Body of pancreas (tissue), 4 donors: ENCODE data around the gene CREB3. TPM values are rescaled to one million over a fixed set of nuclear protein-coding genes. Genes with fewer than 3 reads are reported as not detected.

Source experiments
- ATAC-seq: fragments of 150-250 bp; one replicate; pipeline ENCODE4 v1.9.1; 2016
- DNase-seq, 4 donors: peaks; one replicate each; pipeline ENCODE4 v3.0.0-alpha.2; 2019
- H3K27ac ChIP-seq, 4 donors: fragments of 200-600 bp; sonication (generic); 1 replicate in 3 of 4; 2 replicates in 1 of 4; pipeline versions ENCODE4 v1.5.1 to v1.6.1; 2016 to 2019; ENCODE audit warnings: mild to moderate bottlenecking in 1 of 4, mixed read lengths in 1 of 4, moderate library complexity in 1 of 4
- H3K27me3 ChIP-seq, 2 donors: fragments of 200-600 bp; sonication (generic); one replicate each; pipeline ENCODE4 v1.6.0; 2016; ENCODE audit warnings: mild to moderate bottlenecking in 1 of 2
- H3K36me3 ChIP-seq, 2 donors: fragments of 200-600 bp; sonication (generic); replicated peaks in 1 of 2; 2 replicates each; pipeline ENCODE4 v1.5.1; 2016; ENCODE audit warnings: low read depth in 2 of 2; ENCODE audit not compliant: insufficient read depth in 1 of 2
- H3K4me1 ChIP-seq: fragments of 200-600 bp; sonication (generic); one replicate; pipeline ENCODE4 v1.6.0; 2016
- H3K4me3 ChIP-seq, 2 donors: fragments of 200-600 bp; sonication (generic); 1 replicate in 1 of 2; 2 replicates in 1 of 2; pipeline ENCODE4 v1.5.1; 2016 to 2019
- H3K9me3 ChIP-seq, 3 donors: fragments of 200-600 bp; sonication (generic); 1 replicate in 2 of 3; 2 replicates in 1 of 3; pipeline ENCODE4 v1.5.1; 2016
- CTCF ChIP-seq, 7 experiments: fragments of 450-650 bp in 4 of 7; fragments of 200-600 bp in 3 of 7; sonication (generic) in 3 of 7; IDR thresholded peaks; one replicate each; pipeline ENCODE4 v1.5.1; 2016 to 2019; ENCODE audit warnings: antibody characterized with exemption in 7 of 7
- POLR2A ChIP-seq, 3 donors: fragments of 450-650 bp; IDR thresholded peaks; one replicate each; pipeline ENCODE4 v1.6.1; 2016; ENCODE audit warnings: antibody characterized with exemption in 3 of 3, mild to moderate bottlenecking in 2 of 3
- WGBS, 2 donors: methylation state at CpG; one replicate each; pipeline ENCODE4 v1.1.5; 2017; 5-methylcytosine and 5-hydroxymethylcytosine counted together
- intact Hi-C: fragments of 100-400 bp; cut with DNase I; formaldehyde crosslinking; loops from one replicate; pipeline ENCODE4 v1.15.1; 2023
- total RNA-seq, 2 donors: library from RNA; depleted of rRNA; stranded (reverse); fragments of >200 nt; gene quantifications; one replicate each; pipeline ENCODE4 v1.1.0, GENCODE V29; 2016

CREB3 gene
- total RNA-seq, 2 donors from 2014 or later, result 31.9 to 32.6 TPM

GRCh38 chr9:35759795-35760194 is 27.3 kb downstream of the CREB3 start:
- Histone ChIP-seq H3K4me3 (no peak overlapping the region), H3K27ac (peak overlapping the region in 1 of 4 donors; percentile 15), H3K9me3 (no peaks in the 10 kb centered on the region), H3K36me3 (no peaks in the 10 kb centered on the region), H3K27me3 (no peaks in the 10 kb centered on the region), H3K4me1 (peaks cover 36% of the 10 kb centered on the region)
- no peak for DNase-seq
- ATAC-seq, result no peak
- TF ChIP-seq POLR2A (IDR thresholded peaks at IDR 0.05) (no peak), CTCF (IDR thresholded peaks at IDR 0.05) (no peak)
- 79 to 82% methylated on average over 4 of the region's 4 CpGs for WGBS, 2 donors
- intact Hi-C loops, result no loop called here

- peaks cover 36% of the 10 kb centered on the region for H3K4me1 ChIP-seq
- ATAC-seq, result no peak
- intact Hi-C loops, result no loop called here
- H3K4me3 ChIP-seq, result no peak overlapping the region
- peak in 3 of 4 donors; percentile 49 to 68 (median 60) for DNase-seq
- no peaks in the 10 kb centered on the region for H3K9me3 ChIP-seq
- H3K27ac ChIP-seq, result peak overlapping the region in 2 of 4 donors; percentile 8 to 15
- H3K36me3 ChIP-seq, result no peaks in the 10 kb centered on the region
- WGBS, 2 donors, result 41 to 59% methylated on average over 2 of the region's 2 CpGs
- TF ChIP-seq CTCF (IDR thresholded peaks at IDR 0.05), result no peak
- peak in 1 of 3 donors; percentile 13 for TF ChIP-seq POLR2A (IDR thresholded peaks at IDR 0.05)
- H3K27me3 ChIP-seq, result no peaks in the 10 kb centered on the region
Measured at GRCh38 chr9:35760651-35761050, 28.2 kb downstream of the CREB3 start.

GRCh38 chr9:35763181-35763580 is 30.7 kb downstream of the CREB3 start:
- ATAC-seq (no peak), DNase-seq (no peak)
- 71 to 89% methylated on average over 2 of the region's 2 CpGs for WGBS, 2 donors
- Histone ChIP-seq H3K27me3 (no peaks in the 10 kb centered on the region), H3K27ac (no peak overlapping the region), H3K36me3 (no peaks in the 10 kb centered on the region), H3K4me3 (no peak overlapping the region), H3K9me3 (no peaks in the 10 kb centered on the region), H3K4me1 (peaks cover 19% of the 10 kb centered on the region)
- TF ChIP-seq CTCF (IDR thresholded peaks at IDR 0.05) (no peak), POLR2A (IDR thresholded peaks at IDR 0.05) (no peak)
- intact Hi-C loops, result no loop called here

- Histone ChIP-seq H3K27me3 (no peaks in the 10 kb centered on the region), H3K27ac (no peak overlapping the region), H3K36me3 (no peaks in the 10 kb centered on the region), H3K9me3 (no peaks in the 10 kb centered on the region), H3K4me1 (peaks cover 15% of the 10 kb centered on the region), H3K4me3 (no peak overlapping the region)
- no peak for ATAC-seq
- intact Hi-C loops, result no loop called here
- DNase-seq, result no peak
- TF ChIP-seq CTCF (IDR thresholded peaks at IDR 0.05) (no peak), POLR2A (IDR thresholded peaks at IDR 0.05) (no peak)
- WGBS, 2 donors, result 88 to 93% methylated on average over 1 of the region's 1 CpG
Measured at GRCh38 chr9:35763803-35764202, 31.3 kb downstream of the CREB3 start.

DNA sequence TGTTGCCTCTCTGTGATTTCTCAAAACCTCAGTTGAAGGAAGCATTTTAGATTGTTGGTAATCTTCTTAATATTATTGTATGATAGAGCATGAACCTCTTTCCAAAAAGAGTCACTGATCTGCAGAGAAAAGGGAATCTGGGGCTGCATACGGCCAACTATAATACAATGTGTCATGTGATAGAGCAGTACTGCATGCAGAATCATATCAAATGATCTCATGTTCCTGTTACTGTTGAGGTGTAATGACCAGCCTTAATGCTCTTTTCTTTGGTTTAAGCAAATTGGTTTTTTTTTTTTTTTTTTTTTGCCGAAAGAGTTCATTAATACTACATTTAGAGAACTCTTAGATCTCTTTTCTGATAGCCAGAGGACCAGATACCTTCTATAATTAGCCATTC is 34.5 kb downstream of the CREB3 start:
- Histone ChIP-seq H3K9me3 (no peaks in the 10 kb centered on the region), H3K27me3 (no peaks in the 10 kb centered on the region), H3K4me3 (no peak overlapping the region), H3K36me3 (no peaks in the 10 kb centered on the region), H3K4me1 (peaks cover 22% of the 10 kb centered on the region), H3K27ac (no peak overlapping the region)
- TF ChIP-seq POLR2A (IDR thresholded peaks at IDR 0.05) (no peak), CTCF (IDR thresholded peaks at IDR 0.05) (no peak)
- no peak for DNase-seq
- WGBS, 2 donors, result 81 to 83% methylated on average over 2 of the region's 2 CpGs
- intact Hi-C loops, result no loop called here
- no peak for ATAC-seq
